ENCODE measurements around the gene FIZ1. TPM values are rescaled to one million over a fixed set of nuclear protein-coding genes. Genes with fewer than 3 reads are reported as not detected.

FIZ1 gene
- total RNA-seq, 2 donors from 2014 or later, result 11.8 to 15.8 TPM

DNA sequence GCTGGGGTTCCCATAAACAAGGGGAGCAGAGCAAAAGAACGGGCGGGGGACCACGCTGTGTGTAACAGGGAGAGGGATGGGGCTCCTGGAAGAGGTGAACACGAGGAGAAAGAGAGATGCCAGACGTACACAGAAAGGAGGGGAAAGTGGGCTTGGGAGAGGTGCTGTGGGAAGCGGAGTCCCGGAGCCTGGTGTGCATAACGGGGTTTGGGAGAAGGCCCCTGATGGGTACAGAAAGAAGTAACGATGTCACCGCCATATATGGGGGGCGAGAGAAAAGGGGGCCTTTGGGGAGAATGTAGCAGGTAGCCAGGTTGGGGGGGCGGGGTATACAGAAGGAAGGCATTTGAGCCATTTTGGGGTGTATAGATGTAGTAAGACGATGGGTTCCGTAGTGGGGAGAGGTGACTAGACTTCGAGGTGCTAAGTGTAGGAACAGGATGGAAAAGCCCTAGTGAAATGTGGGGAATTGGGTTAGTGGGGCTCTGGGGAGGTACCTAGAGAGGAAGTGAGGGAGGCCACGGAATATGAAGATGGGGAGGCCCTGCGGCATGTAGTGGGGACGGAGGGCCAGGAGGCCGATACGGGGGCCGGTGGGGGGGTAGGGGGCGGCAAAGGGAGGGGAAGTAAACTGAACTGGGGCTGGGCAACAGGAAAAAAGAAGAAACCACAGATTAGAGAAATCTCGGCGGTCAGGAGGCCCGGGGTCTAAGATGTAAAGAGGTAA lies 42.3 kb upstream of the FIZ1 start:
- Mint-ChIP-seq H3K4me1 (ENCODE audit: low read depth in 2 of 2) (peaks cover 45 to 54% of the 10 kb centered on the region in 2 donors), H3K4me3 (peak overlapping the region; percentile 82), H3K27me3 (no peaks in the 10 kb centered on the region), H3K36me3 (peaks cover 6% of the 10 kb centered on the region), H3K9me3 (no peaks in the 10 kb centered on the region), H3K27ac (peak overlapping the region; percentile 55 to 87)
- no peak for DNase-seq (ENCODE audit: low spot score)
- no peak for ATAC-seq

DNA sequence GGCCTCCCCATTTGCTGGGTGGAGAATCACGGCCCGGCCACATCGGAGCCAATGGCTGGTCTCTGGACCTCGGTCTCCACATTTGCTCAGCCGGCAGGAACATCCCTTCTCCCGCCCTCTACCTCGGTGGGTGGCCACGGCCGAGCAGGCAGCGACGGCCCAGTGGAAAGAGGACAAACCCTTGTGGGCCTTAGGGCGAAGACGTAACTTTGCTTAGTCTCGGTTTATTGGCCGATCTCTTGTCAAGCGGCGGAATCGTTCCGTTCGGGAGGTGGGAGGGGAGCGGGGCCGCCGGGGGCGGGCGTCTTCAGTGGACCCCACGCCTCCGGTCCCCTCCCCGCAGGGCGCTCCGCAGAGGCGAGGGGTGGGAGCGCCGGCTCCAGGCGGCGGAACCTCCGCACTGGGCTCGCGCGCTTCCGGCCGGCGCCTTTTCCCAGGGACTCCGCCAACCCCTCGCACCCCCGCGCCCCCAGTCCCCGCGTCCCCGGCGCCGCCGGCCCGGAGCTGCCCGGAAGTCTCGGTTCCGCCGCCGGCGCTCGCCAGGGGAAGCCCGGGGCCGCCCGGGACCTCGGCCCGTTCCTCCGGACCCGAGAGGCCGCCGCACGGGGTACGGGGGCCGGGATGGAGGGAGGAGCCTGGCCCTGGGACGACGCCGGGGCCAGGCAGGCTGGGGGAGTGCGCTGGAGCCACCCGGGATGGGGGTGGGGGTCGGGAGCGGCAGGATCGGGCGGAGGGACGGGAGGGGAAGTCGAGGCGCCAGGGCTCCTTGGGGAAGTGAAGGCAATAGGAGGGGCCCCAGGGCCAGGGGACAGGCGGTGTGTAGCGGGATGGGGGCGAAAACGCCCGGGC lies 41.5 kb upstream of the FIZ1 start, which contains the start of gene ZNF580:
Gene ZNF580, plus strand, starts transcription at position 426 of the 849 bp plus-strand sequence. CDS start 1,507 bp downstream, outside the sequence.
- ATAC-seq, result peak; percentile 76
- Mint-ChIP-seq H3K36me3 (peaks cover 7% of the 10 kb centered on the region), H3K27ac (peak within 1 kb of the TSS; percentile 66 to 87), H3K27me3 (no peaks in the 10 kb centered on the region), H3K4me1 (ENCODE audit: low read depth in 2 of 2) (peaks cover 53 to 62% of the 10 kb centered on the region in 2 donors), H3K9me3 (no peaks in the 10 kb centered on the region), H3K4me3 (peak within 1 kb of the TSS; percentile 82)
- no peak for DNase-seq (ENCODE audit: low spot score)

DNA sequence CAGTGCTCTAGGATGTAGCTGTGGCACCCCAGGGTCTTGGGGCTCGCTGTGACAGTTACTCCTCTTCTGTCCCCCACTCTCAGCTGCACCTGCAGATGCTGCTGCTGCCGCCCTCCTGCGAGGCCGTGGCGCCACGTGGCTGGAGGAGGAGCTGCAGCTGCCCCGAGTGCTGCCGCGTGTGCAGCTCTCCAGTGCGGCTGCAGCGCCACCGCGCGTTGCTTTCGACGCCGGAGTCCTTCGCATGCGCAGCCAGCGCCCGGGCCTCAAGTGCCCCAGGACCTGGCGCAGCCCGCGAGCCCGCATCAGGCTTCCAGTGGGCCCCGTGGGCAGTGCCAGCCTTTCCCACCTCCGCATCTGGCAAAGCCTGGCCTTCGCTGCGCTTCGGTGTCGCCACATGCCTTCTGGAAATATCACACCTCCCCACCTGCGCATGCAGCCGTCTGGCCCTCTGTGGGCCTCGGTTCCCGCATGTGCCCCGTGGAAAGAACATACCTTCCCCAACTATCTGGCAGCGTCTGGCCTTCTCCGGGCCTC lies 40.8 kb upstream of the FIZ1 start:
- H3K27me3 Mint-ChIP-seq, result no peaks in the 10 kb centered on the region
- no peaks in the 10 kb centered on the region for H3K9me3 Mint-ChIP-seq
- ATAC-seq (peak; percentile 43 to 48), DNase-seq (ENCODE audit: low spot score) (no peak)
- H3K4me3 Mint-ChIP-seq, result peak overlapping the region; percentile 71
- H3K27ac Mint-ChIP-seq, result peak overlapping the region; percentile 66 to 70
- H3K4me1 Mint-ChIP-seq (ENCODE audit: low read depth in 2 of 2), result peaks cover 60 to 65% of the 10 kb centered on the region in 2 donors
- peaks cover 14% of the 10 kb centered on the region for H3K36me3 Mint-ChIP-seq

DNA sequence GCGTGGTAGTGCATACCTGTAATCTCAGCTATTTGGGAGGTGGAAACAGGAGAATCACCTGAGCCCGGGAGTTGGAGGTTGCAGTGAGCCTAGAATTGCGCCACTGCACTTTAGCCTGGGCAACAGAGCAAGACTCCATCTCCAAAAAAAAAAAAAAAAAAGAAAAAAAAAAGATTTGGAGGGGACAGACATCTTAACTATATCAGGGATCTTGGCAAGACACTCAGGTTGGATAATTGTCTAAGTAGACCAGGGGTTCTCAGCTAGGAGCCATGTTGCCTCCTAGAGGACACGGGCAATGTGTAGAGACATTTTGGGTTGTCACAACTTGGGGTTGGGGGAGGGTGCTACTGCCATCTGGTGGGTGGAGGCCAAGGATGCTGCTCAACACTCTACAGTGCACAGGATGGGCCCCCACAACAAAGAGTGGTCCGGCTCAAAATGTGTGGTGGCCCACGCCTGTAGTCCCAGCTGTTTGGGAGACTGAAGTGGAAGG lies 39.6 kb upstream of the FIZ1 start:
- H3K4me1 Mint-ChIP-seq (ENCODE audit: low read depth in 2 of 2), result peaks cover 65 to 67% of the 10 kb centered on the region in 2 donors
- no peak for ATAC-seq
- no peaks in the 10 kb centered on the region for H3K27me3 Mint-ChIP-seq
- peak overlapping the region in 1 of 2 donors; percentile 33 for H3K27ac Mint-ChIP-seq
- no peak for DNase-seq (ENCODE audit: low spot score)
- peaks cover 17% of the 10 kb centered on the region for H3K36me3 Mint-ChIP-seq
- H3K9me3 Mint-ChIP-seq, result no peaks in the 10 kb centered on the region
- H3K4me3 Mint-ChIP-seq, result peak overlapping the region; percentile 50

GRCh38 chr19:55637534-55637933 lies 38.2 kb upstream of the FIZ1 start:
- Mint-ChIP-seq H3K36me3 (peaks cover 17% of the 10 kb centered on the region), H3K4me1 (ENCODE audit: low read depth in 2 of 2) (peaks cover 58 to 60% of the 10 kb centered on the region in 2 donors), H3K27me3 (no peaks in the 10 kb centered on the region), H3K9me3 (no peaks in the 10 kb centered on the region), H3K27ac (peak overlapping the region in 1 of 2 donors; percentile 30), H3K4me3 (peak overlapping the region; percentile 54)
- DNase-seq (ENCODE audit: low spot score) (no peak), ATAC-seq (no peak)

DNA sequence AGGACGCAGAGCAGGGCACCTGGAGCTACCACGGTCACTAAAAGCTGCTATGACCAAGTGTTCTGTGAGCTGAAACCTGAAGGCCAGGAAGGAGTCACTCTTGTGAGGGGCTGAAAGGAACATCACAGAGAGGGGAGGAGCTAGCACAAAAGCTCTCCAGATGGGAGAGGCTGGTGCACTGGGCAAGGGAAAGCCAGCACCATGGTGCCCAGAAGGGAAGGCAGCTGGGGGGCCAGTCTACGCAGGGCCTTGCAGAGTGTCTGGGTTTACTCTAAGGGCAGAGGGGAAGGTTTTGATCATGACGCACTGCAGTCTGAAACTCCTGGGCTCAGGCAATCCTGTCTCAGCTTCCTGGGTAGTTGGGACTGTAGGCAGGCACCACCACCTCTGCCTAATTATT lies 37.4 kb upstream of the FIZ1 start:
- ATAC-seq, result no peak
- Mint-ChIP-seq H3K4me1 (ENCODE audit: low read depth in 2 of 2) (peaks cover 57 to 61% of the 10 kb centered on the region in 2 donors), H3K27ac (peak overlapping the region; percentile 99 to 100), H3K4me3 (peak overlapping the region; percentile 96), H3K9me3 (no peaks in the 10 kb centered on the region), H3K27me3 (peaks cover 0 to 2% of the 10 kb centered on the region in 2 donors), H3K36me3 (peaks cover 17% of the 10 kb centered on the region)
- no peak for DNase-seq (ENCODE audit: low spot score)

- H3K9me3 Mint-ChIP-seq, result no peaks in the 10 kb centered on the region
- H3K27me3 Mint-ChIP-seq, result peaks cover 0 to 2% of the 10 kb centered on the region in 2 donors
- peak overlapping the region; percentile 99 to 100 for H3K27ac Mint-ChIP-seq
- ATAC-seq, result no peak
- H3K4me3 Mint-ChIP-seq, result peak overlapping the region; percentile 96
- no peak for DNase-seq (ENCODE audit: low spot score)
- H3K4me1 Mint-ChIP-seq (ENCODE audit: low read depth in 2 of 2), result peaks cover 55 to 56% of the 10 kb centered on the region in 2 donors
- peaks cover 17% of the 10 kb centered on the region for H3K36me3 Mint-ChIP-seq
Observed at GRCh38 chr19:55635856-55636440, 36.6 kb upstream of the FIZ1 start.

DNA sequence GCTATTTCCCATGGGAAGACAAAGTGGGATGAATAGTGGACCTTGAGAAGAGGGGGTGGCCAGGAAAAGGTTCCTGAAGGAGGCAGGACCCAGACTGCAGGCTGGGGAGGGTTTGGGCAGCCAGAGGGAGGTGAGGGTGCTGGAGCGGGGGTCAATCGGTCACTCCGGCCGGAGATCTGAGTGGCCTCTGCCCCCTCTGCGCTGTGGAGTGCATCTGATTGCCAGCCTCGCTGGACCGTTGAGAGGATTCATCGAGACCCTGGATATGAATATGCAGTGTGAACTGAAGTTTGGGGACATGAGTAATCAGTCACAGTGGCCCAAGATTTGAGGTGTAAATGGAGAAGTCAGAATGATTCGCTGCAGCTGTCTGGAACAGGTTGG lies 36.0 kb upstream of the FIZ1 start:
- peak overlapping the region; percentile 99 to 100 for H3K27ac Mint-ChIP-seq
- H3K4me3 Mint-ChIP-seq, result peak overlapping the region; percentile 96
- DNase-seq (ENCODE audit: low spot score) (peak; percentile 55), ATAC-seq (peak in 1 of 2 donors; percentile 48)
- H3K9me3 Mint-ChIP-seq, result no peaks in the 10 kb centered on the region
- H3K27me3 Mint-ChIP-seq, result peaks cover 0 to 2% of the 10 kb centered on the region in 2 donors
- peaks cover 17% of the 10 kb centered on the region for H3K36me3 Mint-ChIP-seq
- H3K4me1 Mint-ChIP-seq (ENCODE audit: low read depth in 2 of 2), result peaks cover 53% of the 10 kb centered on the region in 2 donors

DNA sequence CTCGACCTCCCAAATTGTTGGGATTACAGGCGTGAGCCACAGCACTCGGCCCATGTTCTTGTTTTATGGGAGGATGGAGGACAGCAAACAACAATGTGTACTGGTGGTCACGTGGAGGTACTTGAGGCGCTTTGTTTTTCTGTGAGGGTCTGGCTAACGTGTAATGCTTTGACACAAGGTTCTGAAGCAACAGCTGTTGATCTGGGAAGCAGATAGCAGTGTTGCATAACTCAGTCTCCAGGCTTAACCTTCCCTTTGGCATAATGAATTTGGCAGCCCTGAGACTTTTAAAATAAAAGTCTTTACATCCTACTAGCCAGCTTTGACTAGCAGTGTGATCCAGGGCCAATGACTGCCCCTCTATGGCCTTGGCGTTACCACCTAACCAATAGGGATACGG lies 34.5 kb upstream of the FIZ1 start:
- Mint-ChIP-seq H3K36me3 (peaks cover 17% of the 10 kb centered on the region), H3K27ac (peak overlapping the region in 1 of 2 donors; percentile 99), H3K4me1 (ENCODE audit: low read depth in 2 of 2) (peaks cover 43 to 46% of the 10 kb centered on the region in 2 donors), H3K9me3 (no peaks in the 10 kb centered on the region), H3K27me3 (peaks cover 0 to 2% of the 10 kb centered on the region in 2 donors), H3K4me3 (peak overlapping the region; percentile 96)
- no peak for DNase-seq (ENCODE audit: low spot score)
- no peak for ATAC-seq

DNA sequence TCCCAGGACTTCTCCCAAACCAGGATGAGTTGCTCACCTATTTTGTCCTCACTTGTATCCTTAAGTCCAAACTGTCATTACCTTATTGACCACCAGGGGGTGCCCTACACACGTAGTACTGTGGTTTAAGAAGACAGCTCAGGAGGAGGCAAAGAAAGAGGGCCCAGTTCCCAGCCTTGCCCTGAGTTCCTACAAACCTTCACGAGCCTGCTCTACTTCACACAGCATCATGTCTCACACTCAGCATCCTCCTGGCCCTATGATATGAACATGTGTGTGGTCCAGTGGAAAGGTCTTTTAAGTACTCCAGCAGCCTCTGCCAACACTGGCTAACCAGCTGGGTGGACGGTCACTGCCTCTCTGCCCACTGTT lies 33.1 kb upstream of the FIZ1 start:
- Mint-ChIP-seq H3K4me1 (ENCODE audit: low read depth in 2 of 2) (peaks cover 35 to 38% of the 10 kb centered on the region in 2 donors), H3K4me3 (no peak overlapping the region), H3K36me3 (peaks cover 11% of the 10 kb centered on the region)

GRCh38 chr19:55626350-55626749 lies 27.0 kb upstream of the FIZ1 start:
- Mint-ChIP-seq H3K4me3 (peak overlapping the region; percentile 39), H3K4me1 (ENCODE audit: low read depth in 2 of 2) (peaks cover 20 to 27% of the 10 kb centered on the region in 2 donors), H3K36me3 (no peaks in the 10 kb centered on the region), H3K27ac (peak overlapping the region in 1 of 2 donors; percentile 10), H3K27me3 (peaks cover 0 to 3% of the 10 kb centered on the region in 2 donors), H3K9me3 (no peaks in the 10 kb centered on the region)
- DNase-seq (ENCODE audit: low spot score) (no peak), ATAC-seq (peak in 1 of 2 donors; percentile 31)

More for the DNA sequence above, 33.1 kb upstream of the FIZ1 start:
- H3K27ac Mint-ChIP-seq, result peak overlapping the region in 1 of 2 donors; percentile 26
- DNase-seq (ENCODE audit: low spot score), result peak; percentile 91
- H3K9me3 Mint-ChIP-seq, result no peaks in the 10 kb centered on the region
- peak; percentile 63 to 67 for ATAC-seq
- peaks cover 0 to 5% of the 10 kb centered on the region in 2 donors for H3K27me3 Mint-ChIP-seq

DNA sequence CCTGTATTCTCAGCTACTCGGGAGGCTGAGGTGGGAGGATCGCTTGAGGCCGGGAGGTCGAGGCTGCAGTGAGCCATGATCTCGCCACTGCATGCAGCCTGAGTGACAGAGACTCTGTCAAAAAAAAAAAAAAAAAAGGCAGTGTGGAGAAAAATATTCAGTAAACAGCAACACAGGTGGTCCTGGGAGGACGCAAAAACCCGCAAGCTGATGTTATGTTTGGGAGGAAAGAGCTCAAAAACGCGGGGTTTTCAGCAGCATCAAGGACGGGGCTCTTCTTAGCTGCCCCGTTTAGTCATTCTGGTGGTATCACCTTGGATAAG lies 25.6 kb upstream of the FIZ1 start:
- H3K27ac Mint-ChIP-seq, result peak overlapping the region; percentile 73 to 87
- peaks cover 28 to 38% of the 10 kb centered on the region in 2 donors for H3K4me1 Mint-ChIP-seq (ENCODE audit: low read depth in 2 of 2)
- peak overlapping the region; percentile 69 for H3K4me3 Mint-ChIP-seq
- no peak for DNase-seq (ENCODE audit: low spot score)
- H3K9me3 Mint-ChIP-seq, result no peaks in the 10 kb centered on the region
- no peak for ATAC-seq
- peaks cover 0 to 3% of the 10 kb centered on the region in 2 donors for H3K27me3 Mint-ChIP-seq
- H3K36me3 Mint-ChIP-seq, result no peaks in the 10 kb centered on the region
